ENCODE data around the gene XRN1. TPM values are rescaled to one million over a fixed set of nuclear protein-coding genes. Genes with fewer than 3 reads are reported as not detected.

XRN1 gene
- total RNA-seq, 1 experiment from 2014 or later = 17.4 TPM

GRCh38 chr3:142256712-142257333 is 191.0 kb downstream of the XRN1 start:
- Histone ChIP-seq H3K4me3 (no peak overlapping the region), H3K4me1 (replicated peaks) (no peaks in the 10 kb centered on the region), H3K9me3 (replicated peaks) (no peaks in the 10 kb centered on the region), H3K27me3 (replicated peaks) (no peaks in the 10 kb centered on the region), H3K27ac (no peak overlapping the region), H3K36me3 (no peaks in the 10 kb centered on the region)
- DNase-seq (ENCODE audit: low read depth in 1 of 2, low spot score in 2 of 2) = no peak

Other genes with a start within 250 kb of the XRN1 start
- gene GK5, start 222.5 kb downstream of the XRN1 start, total RNA-seq (2014; rRNA removed; shearing (Covaris generic)) = 7.6 and 16.9 TPM in 2 replicates
- 13.3 and 20.4 TPM in 2 replicates for gene ATR, start 130.7 kb upstream of the XRN1 start, total RNA-seq (2014; rRNA removed; shearing (Covaris generic))
- 5.2 and 5.4 TPM in 2 replicates for gene PLS1, start 148.4 kb upstream of the XRN1 start, total RNA-seq (2014; rRNA removed; shearing (Covaris generic))